NCI-H748 (cell line): ENCODE results near the gene ZNF638.
"Not testable (repeated sequence)": the region's sequence is repeated elsewhere in the genome, so short reads cannot be mapped to it uniquely, and the experiment has no call there.

Experiments
- DNase-seq: peaks from one replicate; lab custom pipeline; 2025; ENCODE audit not compliant: unreplicated experiment; lab: John Stamatoyannopoulos, UW

Gene ZNF638, protein sequence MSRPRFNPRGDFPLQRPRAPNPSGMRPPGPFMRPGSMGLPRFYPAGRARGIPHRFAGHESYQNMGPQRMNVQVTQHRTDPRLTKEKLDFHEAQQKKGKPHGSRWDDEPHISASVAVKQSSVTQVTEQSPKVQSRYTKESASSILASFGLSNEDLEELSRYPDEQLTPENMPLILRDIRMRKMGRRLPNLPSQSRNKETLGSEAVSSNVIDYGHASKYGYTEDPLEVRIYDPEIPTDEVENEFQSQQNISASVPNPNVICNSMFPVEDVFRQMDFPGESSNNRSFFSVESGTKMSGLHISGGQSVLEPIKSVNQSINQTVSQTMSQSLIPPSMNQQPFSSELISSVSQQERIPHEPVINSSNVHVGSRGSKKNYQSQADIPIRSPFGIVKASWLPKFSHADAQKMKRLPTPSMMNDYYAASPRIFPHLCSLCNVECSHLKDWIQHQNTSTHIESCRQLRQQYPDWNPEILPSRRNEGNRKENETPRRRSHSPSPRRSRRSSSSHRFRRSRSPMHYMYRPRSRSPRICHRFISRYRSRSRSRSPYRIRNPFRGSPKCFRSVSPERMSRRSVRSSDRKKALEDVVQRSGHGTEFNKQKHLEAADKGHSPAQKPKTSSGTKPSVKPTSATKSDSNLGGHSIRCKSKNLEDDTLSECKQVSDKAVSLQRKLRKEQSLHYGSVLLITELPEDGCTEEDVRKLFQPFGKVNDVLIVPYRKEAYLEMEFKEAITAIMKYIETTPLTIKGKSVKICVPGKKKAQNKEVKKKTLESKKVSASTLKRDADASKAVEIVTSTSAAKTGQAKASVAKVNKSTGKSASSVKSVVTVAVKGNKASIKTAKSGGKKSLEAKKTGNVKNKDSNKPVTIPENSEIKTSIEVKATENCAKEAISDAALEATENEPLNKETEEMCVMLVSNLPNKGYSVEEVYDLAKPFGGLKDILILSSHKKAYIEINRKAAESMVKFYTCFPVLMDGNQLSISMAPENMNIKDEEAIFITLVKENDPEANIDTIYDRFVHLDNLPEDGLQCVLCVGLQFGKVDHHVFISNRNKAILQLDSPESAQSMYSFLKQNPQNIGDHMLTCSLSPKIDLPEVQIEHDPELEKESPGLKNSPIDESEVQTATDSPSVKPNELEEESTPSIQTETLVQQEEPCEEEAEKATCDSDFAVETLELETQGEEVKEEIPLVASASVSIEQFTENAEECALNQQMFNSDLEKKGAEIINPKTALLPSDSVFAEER (N-terminal part only)

DNA sequence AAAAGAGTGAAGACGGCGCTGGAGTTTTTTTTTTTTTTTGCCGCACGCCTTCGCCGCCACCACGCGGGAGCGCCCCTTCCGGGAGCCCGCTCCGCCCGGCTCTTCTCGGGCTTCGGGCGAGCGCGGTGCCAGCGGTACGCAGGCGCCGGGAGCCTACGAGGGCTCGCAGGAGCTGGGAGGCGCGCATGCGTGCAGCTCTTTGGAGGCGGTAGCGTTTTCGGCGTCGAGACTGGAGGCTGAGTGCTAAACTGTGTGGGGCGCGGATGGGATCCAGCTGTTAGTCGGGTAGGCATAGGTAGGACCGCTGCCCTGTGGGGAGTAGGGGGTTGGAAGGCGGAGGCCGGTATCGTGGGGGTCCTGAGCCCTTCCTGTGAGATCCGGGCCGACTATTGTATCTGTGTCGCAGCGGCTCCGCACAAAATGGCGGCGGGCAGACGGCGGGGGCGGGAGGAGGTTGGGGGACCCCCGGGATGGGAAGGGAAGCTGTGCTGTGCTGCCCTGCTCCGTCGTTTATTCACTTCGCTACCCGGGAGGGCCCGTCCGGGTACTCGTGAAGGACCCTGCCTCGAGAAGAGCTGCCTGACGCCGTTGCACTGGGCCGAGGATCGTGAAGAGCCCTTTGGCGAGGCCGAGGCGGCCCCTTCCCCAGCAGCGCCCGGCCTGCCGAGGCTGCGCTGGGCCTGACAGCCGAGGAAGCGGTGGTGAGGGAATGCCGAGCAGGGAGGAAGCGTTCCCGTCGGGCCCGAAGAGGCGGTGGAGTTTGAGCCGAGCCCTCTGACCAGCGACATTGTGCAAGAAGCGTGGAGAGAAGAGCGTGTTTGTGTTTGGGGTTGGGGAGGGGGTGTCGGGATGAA is at the start of gene ZNF638:
TSS of gene ZNF638 (plus strand) at position 202 of the 854 bp plus-strand sequence. CDS start 17,173 bp downstream, outside the sequence.
- peak; percentile 90 for DNase-seq

DNA sequence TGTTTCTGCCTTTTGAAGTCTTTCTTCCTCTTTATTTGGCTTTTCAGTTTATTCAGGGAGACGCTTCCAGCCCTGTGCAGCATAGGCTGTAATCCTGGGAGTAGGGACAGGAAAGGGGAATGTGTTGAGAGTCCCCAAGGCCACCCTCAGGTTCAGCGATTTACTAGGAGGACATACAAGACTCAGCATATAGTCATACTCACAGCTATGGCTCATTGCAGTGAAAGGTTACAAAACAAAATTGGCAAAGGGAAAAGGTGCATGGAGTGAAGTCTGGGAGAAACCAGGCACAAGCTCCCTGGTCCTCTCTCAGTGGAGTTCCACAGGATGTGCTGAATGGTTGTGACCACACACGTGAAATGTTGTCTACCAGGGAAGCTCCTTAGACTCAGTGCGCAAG is 49.6 kb upstream of the ZNF638 start:
- DNase-seq, result no peak

DNA sequence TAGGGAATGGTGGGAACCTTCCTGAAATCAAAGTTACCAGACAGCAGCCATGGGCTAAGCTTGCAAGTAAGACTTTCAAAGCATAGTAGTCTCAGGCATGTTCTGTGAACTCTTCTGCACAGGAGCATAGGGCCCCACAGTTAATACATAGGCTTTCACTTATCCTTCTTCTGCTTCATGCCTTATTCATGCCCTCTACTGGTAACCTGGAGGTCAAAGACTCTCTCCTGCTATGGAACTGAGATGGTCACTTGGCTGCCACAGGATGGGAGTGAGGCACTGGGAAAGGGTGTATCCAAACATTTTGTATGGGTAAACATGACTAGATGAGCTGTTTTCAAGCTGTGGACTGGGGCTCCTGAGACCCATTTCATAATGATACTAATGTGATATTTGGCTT is 49.1 kb upstream of the ZNF638 start:
- DNase-seq, result no peak

DNA sequence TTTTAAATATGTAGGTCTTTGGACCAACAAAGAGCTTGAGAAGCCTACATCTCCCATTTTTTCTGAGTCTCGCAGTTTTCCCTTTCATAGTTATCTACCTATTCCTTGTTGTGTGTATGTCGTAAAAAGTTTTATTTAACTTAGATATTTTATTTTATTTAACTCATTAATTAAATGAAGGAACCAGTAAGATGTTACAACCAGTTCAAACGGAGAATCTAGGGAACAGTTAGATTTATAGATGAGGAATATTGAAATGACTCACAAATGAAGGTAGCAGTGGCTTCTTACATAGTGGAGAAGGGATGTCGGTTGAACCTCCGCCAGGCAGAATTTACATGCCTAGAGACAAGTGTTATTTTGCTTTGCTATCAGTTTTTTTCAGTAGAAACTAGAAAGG is 48.5 kb upstream of the ZNF638 start:
- no peak for DNase-seq

DNA sequence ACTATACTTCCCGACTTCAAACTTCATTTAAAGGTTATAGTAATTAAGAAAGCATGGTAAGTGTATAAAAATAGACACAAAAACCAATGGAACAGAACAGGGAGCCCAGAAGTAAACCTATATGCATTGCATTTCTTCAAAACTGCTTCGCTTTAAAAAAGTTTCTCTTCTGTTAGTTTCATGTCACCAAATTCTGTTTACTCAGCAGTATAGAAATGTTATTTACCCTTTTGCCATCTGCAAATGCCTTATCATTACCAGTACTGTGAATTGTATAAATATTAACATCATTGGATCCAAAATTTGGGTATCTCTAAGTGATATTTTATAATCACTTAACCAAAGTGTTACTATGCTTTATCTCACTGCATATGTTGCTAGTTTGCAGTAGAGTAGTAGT is 45.9 kb upstream of the ZNF638 start:
- DNase-seq, result no peak

DNA sequence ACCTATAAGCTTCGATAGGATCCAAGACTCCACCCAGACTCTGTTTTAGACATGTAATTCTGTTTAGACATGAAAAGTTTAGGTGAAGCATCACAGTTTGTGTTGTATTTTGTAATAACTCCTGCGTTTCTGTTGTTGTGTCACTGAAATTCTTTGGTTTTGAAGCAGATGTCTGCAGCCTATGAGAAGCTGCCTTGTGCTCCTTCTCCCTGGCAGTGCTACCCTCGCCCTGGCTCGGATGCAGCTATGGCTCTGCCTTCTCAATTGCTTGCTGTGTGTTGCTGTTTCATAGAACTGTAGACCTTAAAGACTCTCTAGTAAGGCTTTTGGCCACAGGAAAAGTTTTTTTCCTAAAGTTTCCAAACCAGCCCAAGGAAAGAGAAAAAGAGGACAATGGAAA is 40.2 kb upstream of the ZNF638 start:
- DNase-seq, result no peak

DNA sequence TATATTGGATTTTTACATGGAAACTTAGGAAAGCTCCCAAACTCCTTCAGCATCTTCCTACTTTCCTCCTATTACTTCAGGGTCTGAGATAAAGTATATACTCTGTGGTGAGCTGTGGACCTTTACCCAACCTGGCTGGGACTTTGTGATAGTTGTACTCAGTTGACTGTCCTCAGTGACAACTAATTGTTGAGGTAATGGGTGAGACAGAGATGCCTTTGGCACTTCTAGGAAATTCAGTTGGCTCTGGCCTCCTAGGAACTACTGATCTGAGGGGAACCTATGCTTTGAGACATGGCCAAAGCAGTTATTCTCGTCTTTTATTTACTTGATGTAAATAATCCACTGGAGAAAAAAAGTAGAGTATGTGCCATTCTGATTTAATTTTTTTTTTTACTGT is 39.4 kb upstream of the ZNF638 start:
- DNase-seq, result no peak

DNA sequence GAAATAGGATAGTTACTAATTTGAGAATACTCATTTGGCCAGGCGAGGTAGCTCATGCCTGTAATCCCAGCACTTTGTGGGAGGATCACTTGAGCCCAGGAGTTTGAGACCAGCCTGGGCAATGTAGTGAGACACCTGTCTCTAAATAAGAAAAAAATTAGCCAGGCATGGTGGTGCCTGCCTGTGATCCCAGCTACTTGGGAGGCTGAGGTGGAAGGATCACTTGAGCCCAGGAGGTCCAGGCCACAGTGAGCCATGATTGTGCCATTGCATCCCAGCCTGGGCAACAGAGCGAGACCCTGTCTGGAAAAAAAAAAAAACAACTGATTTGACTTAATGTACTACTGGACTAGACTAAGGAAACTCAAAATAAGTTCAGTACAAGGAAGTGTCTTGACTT is 32.7 kb upstream of the ZNF638 start:
- no peak for DNase-seq

DNA sequence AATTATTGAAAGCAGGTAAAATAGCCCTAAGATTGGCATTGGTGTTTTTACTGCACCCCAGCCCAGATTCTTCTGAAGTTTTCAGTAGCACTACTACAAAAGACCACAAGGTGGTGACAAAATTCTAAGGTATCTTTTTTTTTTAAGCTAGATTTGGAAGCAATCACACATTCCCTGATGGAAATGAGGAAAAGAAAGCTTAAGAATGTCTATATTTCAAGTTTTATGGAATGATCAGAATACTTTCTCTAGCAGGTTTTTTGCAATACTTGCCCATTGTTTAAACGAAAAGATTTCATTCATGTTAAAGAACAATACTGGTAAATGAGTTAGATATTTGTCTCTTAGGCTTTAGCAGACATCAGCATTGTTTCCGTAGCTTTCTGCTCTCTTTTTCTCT is 32.1 kb upstream of the ZNF638 start:
- DNase-seq, result peak; percentile 10

DNA sequence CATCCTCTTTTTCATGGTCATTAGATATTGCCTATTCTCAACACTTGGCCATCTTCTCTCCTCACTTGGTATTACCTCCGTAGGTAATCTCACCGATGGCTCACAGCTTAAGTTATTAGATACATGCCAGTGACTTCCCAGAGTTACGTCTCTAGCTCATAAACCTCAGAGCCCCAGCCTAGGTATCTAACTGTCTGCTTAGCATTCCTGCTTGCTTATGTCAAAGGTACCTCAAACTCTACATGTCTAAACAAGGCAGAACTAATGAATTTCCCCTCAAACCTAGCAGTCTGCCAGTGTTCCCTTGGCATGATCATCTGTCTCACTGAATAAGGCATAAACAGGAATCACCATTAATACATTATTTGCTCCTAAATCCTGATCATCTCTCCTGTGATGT is 27.7 kb upstream of the ZNF638 start:
- no peak for DNase-seq

DNA sequence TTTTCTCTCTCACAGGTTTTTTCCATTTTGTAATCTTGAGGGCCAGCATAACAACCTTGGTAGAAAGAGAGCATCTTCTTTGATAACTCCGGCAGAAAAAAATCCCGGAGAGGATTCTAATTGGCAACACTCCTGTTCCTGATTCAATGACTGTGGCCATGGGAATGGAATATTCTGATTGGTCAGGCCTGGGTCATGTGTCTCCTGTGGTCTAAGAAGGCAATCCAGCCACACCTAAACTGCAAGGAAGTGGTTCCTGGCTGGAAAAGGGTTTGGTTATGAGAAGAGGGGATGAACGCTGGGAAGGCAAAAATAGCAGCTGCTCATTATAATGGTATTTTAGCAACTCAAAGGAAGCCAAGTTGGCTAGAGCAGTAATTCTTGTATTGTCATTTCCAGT is 24.8 kb upstream of the ZNF638 start:
- DNase-seq, result no peak

DNA sequence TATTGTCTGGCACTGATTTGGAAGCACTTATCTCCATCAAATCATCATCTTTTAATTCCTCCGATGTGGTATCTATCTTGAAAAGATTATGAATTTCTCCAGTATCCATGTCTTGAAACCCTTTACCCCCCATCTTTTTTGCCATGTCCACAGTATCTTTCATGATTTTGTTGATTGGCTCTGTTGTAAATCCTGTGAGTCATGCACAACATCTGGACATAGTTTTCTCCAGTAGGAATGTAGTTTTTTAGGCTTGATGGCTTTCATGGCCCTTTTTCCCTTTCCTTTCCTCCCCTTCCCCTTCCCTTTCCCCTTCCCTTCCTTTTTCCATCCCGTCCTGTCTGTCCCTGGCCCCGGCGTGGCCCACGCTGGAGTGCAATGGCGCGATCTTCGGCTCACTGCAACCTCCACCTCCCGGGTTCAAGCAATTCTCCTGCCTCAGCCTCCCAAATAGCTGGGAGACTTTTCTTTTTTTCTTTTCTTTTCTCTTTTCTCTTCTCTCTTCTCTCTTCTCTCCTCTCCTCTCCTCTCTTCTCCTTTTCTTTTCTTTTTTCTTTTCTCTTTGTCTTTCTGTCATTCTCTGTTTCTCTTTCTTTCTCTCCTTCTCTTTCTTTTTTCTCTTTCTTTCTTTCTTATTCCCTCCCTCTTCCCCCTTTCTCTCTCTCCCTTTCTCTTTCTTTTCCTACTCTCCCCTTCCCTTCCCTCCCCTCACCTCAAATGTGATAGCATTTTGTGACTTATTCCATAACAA is 18.4 kb upstream of the ZNF638 start:
- no peak for DNase-seq

DNA sequence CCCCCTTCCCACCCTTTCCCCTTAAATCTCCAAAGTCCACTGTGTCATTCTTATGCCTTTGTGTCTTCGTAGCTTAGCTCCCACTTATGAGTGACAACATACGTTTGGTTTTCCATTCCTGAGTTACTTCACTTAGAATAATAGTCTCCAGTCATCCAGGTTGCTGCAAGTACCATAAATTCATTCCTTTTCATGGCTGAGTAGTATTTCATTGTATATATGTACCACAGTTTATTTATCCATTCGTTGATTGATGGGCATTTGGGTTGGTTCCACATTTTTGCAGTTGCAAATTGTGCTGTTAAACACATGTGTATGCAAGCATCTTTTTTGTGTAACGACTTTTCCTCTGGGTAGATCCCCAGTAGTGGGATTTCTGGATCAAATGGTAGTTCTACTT is 14.5 kb upstream of the ZNF638 start:
- DNase-seq, result no peak

DNA sequence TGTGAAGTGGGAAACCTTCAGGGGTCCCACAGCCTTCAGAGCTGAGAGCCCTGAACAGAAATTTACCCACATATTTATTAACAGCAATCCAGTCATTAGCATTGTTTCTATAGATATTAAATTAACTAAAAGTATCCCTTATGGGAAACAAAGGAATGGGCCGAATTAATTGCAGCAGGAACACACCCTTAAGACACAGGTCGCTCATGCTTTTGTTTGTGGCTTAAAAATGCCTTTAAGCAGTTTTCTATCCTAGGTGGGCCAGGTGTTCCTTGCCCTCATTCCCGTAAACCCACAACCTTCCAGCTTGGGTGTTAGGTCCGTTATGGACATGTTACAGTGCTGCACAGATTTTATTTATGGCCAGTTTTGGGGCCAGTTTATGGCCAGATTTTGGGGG is 13.7 kb upstream of the ZNF638 start:
- not testable (repeated sequence) for DNase-seq

DNA sequence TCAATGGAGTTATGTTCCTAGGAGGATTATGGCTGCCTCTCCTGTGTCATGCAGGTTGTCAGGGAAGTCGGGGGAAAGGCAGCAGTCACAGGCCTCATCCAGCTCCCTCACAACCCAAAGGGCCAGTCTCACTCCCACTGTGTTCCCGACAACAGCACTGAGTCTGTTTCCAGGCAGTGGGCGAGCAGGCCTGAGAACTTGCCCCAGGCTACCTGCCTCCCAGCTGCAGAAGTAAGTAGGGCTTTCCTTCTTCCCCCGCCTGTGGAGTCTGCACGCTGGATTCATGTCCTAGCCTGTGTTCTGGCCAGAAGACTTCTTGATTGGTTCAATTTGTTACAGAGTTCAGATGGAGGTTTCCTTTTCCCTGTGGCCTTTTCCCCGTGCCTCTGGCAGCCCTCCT is 8.2 kb upstream of the ZNF638 start:
- DNase-seq, result no peak

DNA sequence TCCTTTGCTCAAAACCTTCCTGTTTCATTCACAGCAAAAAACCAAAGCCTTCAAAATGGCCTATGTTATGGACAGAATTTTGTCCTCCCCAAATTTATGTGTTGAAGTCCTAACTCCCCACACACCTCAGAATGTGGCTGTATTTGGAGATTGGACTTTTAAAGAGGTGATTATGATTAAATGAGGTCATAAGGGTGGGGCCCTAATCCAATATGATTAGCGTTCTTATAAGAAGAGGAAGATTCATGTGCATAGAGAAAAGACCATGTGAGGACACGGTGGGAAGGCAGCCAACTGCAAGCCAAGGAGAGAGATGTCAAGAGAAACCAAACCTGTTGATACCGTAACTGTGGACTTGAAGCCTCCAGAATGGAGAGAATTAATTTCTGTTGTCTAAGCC is 4.6 kb upstream of the ZNF638 start:
- DNase-seq, result no peak

DNA sequence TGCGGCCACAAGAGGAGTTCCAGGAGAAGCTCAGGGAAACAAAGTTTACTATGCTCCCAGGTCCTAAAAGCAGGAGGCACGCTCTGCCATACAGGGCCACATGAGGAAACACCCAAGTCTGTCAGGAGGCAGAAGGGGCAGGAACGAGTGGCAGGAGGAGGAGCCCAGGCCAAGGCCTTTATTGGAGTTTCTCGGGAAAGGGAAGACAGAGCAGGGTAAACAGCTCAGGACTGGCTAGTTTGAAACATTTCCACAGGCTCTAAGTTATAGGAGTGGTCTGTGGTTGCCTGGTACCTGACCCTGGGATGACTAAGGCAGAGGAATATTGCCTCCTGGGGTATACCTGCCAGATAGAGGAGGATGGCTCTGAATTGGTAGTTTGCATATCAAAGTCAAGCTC is 3.7 kb upstream of the ZNF638 start:
- no peak for DNase-seq

DNA sequence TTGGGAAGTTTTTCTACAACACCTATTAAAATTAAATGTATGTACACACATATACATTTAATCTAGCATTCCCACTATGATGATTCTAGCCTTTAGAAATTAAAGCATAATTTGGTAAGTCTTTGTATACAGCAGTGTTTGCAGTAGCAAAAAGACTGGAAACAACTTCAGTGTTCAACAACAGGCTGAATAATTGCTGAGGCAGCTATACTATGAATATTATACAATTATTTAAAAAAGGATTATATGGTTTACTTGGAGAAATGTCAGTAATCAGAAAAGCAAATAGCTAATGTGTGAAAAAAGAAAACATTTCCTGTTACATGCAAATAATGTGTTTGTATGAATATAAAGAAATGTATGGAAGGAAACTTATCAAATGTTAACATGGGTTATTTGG is 1.4 kb upstream of the ZNF638 start:
- DNase-seq, result no peak

DNA sequence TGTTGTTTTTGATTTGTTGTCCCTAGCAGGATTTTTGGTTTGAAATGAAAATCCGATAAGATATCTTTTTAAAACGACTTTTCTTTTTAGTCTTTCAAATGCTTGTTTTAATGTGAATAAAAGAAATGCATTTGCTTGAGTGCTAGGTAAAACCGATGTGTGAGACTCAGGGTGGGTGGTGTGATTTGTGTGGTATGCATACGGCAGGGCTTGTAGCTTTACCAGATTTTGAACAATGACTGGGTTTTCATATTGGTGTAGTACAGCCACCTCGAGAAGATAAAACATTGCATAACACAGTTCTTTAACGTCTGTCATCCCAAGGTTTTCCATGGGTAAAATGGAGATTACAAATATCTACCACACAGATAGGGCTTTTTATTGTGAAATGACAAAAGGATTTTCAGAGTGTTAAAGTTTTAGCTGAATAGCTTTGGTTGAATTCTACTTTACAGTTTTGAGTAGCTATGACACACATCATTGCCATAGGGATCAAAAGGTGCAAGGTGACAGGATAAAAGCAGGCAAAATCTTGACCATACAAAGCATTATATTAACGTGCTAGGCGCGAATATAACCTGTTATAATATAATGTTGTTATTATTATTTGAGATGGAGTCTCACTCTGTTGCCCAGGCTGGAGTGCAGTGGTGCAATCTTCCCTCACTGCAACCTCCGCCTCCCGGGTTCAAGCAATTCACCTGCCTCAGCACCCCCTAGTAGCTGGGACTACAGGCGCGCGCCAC is 824 bp upstream of the ZNF638 start:
- no peak for DNase-seq
